Vagina (tissue), 2 donors: ENCODE data around the gene FGFR2. TPM values are rescaled to one million over a fixed set of nuclear protein-coding genes. Genes with fewer than 3 reads are reported as not detected.
A peak's percentile ranks its signal among the peaks of the same experiment; 100 is the strongest.

ENCODE experiments used
- DNase-seq, 2 donors: peaks; one replicate each; pipeline ENCODE4 v3.0.0-alpha.2; 2017; ENCODE audit errors: extremely low spot score in 2 of 2
- H3K27ac ChIP-seq: fragments of 200-600 bp; sonication (generic); one replicate; pipeline ENCODE4 v1.5.1; 2019
- H3K27me3 ChIP-seq: fragments of 200-600 bp; sonication (generic); one replicate; pipeline ENCODE4 v1.5.1; 2019
- H3K36me3 ChIP-seq, 2 donors: fragments of 200-600 bp; sonication (generic); one replicate each; pipeline ENCODE4 v1.5.1; 2017 to 2019
- H3K4me1 ChIP-seq: fragments of 200-600 bp; sonication (generic); one replicate; pipeline ENCODE4 v1.5.1; 2019
- H3K4me3 ChIP-seq, 2 donors: fragments of 200-600 bp; sonication (generic); 1 replicate in 1 of 2; 2 replicates in 1 of 2; pipeline ENCODE4 v1.5.1; 2016 to 2019
- H3K9me3 ChIP-seq: fragments of 200-600 bp; sonication (generic); one replicate; pipeline ENCODE4 v1.5.1; 2019
- CTCF ChIP-seq, 3 experiments: fragments of 450-650 bp in 2 of 3; fragments of 200-600 bp in 1 of 3; sonication (generic) in 1 of 3; IDR thresholded peaks; one replicate each; pipeline ENCODE4 v1.5.1; 2017 to 2019; ENCODE audit warnings: antibody characterized with exemption in 3 of 3, mild to moderate bottlenecking in 2 of 3, moderate library complexity in 2 of 3
- POLR2A ChIP-seq, 2 donors: fragments of 450-650 bp; IDR thresholded peaks; one replicate each; pipeline ENCODE4 v1.6.1; 2017; ENCODE audit warnings: antibody characterized with exemption in 2 of 2, mild to moderate bottlenecking in 2 of 2, moderate library complexity in 2 of 2
- POLR2AphosphoS5 ChIP-seq, 2 donors: sonication (generic); formaldehyde crosslinking; IDR thresholded peaks; one replicate each; pipeline ENCODE4 v1.9.0; 2017; ENCODE audit warnings: antibody characterized with exemption in 2 of 2, mild to moderate bottlenecking in 2 of 2, low read depth in 1 of 2; ENCODE audit not compliant: insufficient read depth in 1 of 2
- intact Hi-C: fragments of 100-400 bp; cut with DNase I; formaldehyde crosslinking; loops from one replicate; pipeline ENCODE4 v1.15.1; 2023
- total RNA-seq: library from RNA; depleted of rRNA; stranded (reverse); fragments of >200 nt; gene quantifications from one replicate; pipeline ENCODE4 v1.2.3, GENCODE V29; 2016

FGFR2 gene
- total RNA-seq, 1 donor from 2014 or later: 54.0 TPM

- Histone ChIP-seq H3K9me3 (no peaks in the 10 kb centered on the region), H3K27me3 (no peaks in the 10 kb centered on the region), H3K36me3 (no peaks in the 10 kb centered on the region), H3K27ac (peak overlapping the region; percentile 70), H3K4me3 (peak overlapping the region; percentile 51 to 73), H3K4me1 (peaks cover 40% of the 10 kb centered on the region)
- intact Hi-C loops: no loop called here
- TF ChIP-seq CTCF (IDR thresholded peaks at IDR 0.05) (peak in 1 of 3 experiments; percentile 2), POLR2A (IDR thresholded peaks at IDR 0.05) (no peak), POLR2AphosphoS5 (IDR thresholded peaks at IDR 0.05; ENCODE audit: insufficient read depth in 1 of 2, low read depth in 1 of 2) (no peak)
- DNase-seq: no peak
Measured at GRCh38 chr10:121597504-121598262, 561 bp downstream of the FGFR2 start.

- DNase-seq: no peak
- intact Hi-C loops: no loop called here
- Histone ChIP-seq H3K9me3 (no peaks in the 10 kb centered on the region), H3K4me3 (peak overlapping the region; percentile 51 to 73), H3K27ac (peak overlapping the region; percentile 70), H3K27me3 (no peaks in the 10 kb centered on the region), H3K4me1 (peaks cover 40% of the 10 kb centered on the region), H3K36me3 (no peaks in the 10 kb centered on the region)
- TF ChIP-seq POLR2A (IDR thresholded peaks at IDR 0.05) (no peak), CTCF (IDR thresholded peaks at IDR 0.05) (peak in 1 of 3 experiments; percentile 32), POLR2AphosphoS5 (IDR thresholded peaks at IDR 0.05; ENCODE audit: insufficient read depth in 1 of 2, low read depth in 1 of 2) (no peak)
Measured at GRCh38 chr10:121596689-121597503, 1.3 kb downstream of the FGFR2 start.

GRCh38 chr10:121595806-121596688 lies 2.2 kb downstream of the FGFR2 start:
- no peaks in the 10 kb centered on the region for H3K27me3 ChIP-seq
- H3K9me3 ChIP-seq: no peaks in the 10 kb centered on the region
- intact Hi-C loops: no loop called here
- peak overlapping the region; percentile 51 to 73 for H3K4me3 ChIP-seq
- peaks cover 43% of the 10 kb centered on the region for H3K4me1 ChIP-seq
- TF ChIP-seq CTCF (IDR thresholded peaks at IDR 0.05): no peak
- TF ChIP-seq POLR2A (IDR thresholded peaks at IDR 0.05): no peak
- no peak for TF ChIP-seq POLR2AphosphoS5 (IDR thresholded peaks at IDR 0.05; ENCODE audit: insufficient read depth in 1 of 2, low read depth in 1 of 2)
- no peak for DNase-seq
- H3K36me3 ChIP-seq: no peaks in the 10 kb centered on the region
- peak overlapping the region; percentile 70 for H3K27ac ChIP-seq

- no peaks in the 10 kb centered on the region for H3K36me3 ChIP-seq
- peaks cover 46% of the 10 kb centered on the region for H3K4me1 ChIP-seq
- TF ChIP-seq POLR2AphosphoS5 (IDR thresholded peaks at IDR 0.05; ENCODE audit: insufficient read depth in 1 of 2, low read depth in 1 of 2) (no peak), POLR2A (IDR thresholded peaks at IDR 0.05) (no peak), CTCF (IDR thresholded peaks at IDR 0.05) (no peak)
- H3K9me3 ChIP-seq: no peaks in the 10 kb centered on the region
- intact Hi-C loops: no loop called here
- no peak for DNase-seq
- peak overlapping the region; percentile 70 for H3K27ac ChIP-seq
- peak overlapping the region; percentile 51 to 73 for H3K4me3 ChIP-seq
- no peaks in the 10 kb centered on the region for H3K27me3 ChIP-seq
Measured at GRCh38 chr10:121595351-121595805, 2.9 kb downstream of the FGFR2 start.
